GM21717 (cell line): ENCODE data around the gene SMAD3.
A peak's percentile ranks its signal among the peaks of the same experiment; 100 is the strongest.

Source experiments
- ATAC-seq: cut with Tn5 transposase; IDR thresholded peaks from one replicate; pipeline ENCODE4 v1.9.1; 2021; ENCODE audit warnings: mild to moderate bottlenecking, moderate library complexity; ENCODE audit not compliant: unreplicated experiment

Gene SMAD3

DNA sequence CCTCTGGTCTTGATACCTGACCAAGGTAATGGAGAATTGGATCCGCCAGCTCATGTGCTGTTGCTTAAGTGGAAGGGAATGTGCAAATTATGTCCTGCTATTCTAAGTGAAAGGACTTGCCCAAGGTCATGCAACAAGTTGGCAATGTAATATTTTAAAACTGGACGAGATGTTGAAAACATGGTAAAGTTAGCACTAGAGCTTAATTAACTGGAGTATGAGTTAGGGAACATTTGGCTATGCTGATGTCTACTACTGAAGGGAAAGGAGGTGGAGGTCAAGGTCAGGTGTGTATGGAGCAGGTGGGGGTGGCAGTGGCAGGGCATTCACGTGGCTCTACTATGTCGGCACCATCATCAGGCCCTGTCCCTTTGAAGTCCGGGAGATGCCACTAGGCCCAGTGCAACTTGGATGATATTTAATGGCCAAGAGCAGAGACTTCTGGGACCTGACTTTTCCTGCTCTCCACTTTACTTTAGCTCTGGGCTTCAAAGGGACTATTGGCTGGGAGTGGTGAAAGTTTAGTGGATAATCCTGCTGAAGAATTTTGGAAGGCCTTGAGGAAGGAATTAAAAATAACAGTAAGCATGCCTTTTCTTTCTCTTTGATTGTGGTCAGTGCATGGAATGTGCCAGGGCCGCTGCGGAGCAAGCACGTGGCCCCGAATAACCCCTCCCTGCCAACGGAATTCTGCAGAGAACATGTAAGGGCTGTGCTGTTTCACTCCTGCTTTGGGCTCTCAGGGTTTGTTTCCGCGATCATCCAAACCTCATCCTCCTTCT, 14.9 kb downstream of the SMAD3 start:
- no peak for ATAC-seq

DNA sequence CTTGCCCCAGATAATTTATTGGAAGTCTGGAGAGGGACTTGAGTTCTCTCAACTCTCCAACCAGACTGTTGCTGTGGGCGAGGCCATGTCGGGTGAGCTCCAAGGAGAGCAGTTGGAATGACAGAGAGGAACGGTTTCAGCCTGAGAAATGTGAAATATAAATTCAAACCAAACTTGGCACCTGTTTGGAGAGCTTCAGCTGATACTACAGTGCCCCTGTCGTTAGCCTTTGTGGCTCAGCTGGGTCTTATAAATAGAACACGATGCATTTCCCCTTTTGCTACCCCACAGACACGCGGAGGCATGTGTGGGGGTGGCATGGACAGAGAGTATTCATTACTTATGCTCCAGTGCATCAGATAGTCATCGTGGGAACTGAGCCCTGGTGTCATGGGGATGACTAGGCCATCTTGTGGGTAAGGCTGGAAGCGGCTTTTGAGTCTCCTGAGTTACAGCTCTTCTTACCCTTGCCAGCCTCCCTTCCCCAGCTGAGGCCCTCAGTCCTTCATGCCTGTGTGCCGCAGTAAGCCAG, 15.6 kb downstream of the SMAD3 start:
- peak; percentile 37 for ATAC-seq

DNA sequence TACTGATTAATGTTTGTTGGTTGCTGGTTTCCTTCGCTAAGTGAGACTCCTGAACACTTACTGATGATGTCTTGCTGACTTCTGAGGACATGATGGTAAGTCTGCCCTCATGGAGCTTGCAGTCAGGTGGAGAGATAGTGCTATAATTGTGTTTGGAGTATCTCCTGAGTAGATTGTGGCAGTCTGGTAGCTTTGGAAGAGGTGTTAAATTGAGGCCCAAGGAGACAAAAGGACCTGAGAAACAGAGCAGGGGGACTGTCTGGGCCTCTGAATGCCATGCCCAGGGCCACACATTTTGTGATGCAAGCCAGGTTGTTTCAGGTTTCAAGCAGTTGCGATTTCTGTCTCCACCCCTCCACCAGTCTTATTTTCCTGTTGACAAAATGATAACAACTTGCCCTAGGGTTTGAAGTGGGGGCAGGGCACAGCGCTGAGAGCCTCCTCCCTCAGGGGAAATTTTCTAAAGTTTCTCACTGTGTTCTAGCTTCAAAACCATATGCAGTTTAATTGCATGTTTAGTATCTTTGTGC, 16.7 kb downstream of the SMAD3 start:
- ATAC-seq = no peak

DNA sequence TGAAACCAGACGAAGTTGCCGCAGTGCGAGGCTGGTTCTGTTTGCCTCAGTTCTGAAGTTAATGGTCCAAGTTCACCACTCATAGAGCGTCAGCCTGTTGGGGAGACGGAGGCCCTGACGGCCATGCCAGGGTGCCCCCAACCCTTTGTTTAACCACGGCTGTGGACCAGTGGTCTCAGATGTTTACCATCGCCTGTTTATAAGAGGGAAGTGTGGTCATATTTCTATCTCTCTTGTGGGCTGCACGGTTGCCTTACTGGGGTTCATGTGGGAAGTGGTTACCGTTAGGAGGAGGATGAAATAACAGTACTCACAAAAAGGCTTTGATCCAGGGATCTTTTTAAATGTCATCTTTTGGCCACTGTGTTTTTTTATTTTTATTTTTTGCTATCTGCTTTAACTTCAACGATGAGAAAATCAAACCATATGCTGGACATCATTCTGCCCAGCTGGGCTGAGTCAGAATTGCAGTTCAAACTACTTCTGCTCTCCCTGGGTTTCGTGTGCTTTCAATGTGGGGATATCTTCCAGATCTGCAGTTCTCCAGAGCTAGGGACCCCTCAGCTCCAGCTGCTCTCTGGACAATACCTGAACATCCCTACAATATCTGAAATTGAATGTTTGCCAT, 17.8 kb downstream of the SMAD3 start:
- ATAC-seq = no peak

DNA sequence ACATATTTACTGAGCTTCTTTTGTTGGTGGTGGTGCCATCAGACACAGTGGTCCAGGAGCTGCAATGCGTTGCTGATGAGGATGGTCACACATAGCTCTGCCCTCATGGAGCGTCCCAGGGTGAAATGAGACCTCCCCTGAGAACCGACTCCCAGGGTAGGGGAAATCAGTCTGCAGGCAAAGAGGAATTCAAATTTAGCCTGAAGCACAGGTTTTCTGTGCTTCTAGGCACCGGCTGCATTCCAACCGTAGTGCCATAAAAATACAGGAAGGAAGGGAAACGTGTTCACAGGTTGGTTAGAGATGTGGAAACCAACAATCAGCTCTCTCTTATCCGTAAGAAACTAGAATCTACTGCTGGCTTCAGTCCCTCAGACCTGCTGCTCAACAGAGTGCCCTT, 19.2 kb downstream of the SMAD3 start:
- no peak for ATAC-seq

DNA sequence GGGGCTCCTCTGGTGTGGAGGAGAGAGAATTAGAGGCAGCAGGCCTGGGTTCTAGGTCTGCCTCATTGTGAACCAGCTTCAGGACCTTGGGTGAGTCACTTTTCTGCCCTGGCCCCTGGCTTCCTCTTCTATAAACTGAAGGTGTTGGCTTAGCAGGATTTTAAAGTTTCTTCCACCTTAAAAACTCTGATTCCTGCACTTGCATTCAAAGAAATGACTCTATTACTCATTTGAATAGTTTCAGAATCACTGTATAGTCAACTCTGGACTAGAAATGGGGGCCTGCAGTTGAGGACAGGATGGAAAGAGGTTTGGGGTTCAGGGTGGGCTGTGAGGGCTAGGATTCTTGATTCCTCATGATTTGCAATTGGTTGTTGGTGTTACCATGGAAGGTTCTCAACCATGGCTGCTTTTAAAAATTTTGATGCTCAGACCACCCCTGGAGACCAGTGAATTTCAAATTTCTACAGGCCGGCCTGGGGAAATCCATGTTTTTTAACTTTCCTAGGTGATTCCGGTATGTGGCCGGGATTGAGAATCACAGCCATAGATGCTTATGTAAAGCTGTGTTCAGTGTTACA, 19.9 kb downstream of the SMAD3 start:
- peak; percentile 23 for ATAC-seq

DNA sequence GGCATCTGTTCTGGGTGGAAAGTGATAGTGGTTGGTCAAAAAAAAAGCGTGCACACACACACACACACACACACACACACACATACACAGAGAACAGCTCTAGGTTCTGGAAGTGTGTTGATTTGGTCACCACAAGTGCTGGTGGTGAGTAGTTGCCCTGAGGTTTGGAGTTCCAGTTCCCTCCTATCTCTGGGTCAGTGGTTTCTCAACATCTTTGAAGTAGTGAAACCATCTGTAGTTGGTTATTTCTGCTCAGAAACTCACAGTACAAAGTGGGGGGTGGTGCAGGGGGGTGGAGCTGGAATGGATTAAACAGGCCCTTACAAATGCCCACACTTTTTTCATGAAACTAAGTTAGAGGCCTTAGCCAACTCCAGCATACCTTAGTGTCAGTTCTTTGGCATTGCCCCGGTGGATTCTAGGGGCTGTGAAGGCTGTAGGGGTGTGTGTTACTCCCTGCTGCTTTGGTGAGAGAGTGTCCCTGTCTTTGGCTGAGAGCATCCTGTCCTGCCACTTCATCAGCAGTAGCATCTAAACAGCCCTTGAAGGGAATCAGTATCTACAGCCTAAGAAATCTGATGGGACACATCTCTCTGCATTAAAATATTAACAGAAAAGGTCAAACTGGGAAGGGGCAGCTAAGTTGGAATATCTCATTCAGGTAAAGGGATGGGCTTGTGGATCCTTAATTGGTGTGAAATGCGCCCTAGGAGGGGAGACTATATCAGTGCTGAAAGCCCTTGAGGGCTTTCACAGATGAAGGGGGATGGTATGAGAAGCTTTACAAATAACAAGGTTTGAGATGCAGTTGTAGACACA, 20.6 kb downstream of the SMAD3 start:
- peak; percentile 40 for ATAC-seq

DNA sequence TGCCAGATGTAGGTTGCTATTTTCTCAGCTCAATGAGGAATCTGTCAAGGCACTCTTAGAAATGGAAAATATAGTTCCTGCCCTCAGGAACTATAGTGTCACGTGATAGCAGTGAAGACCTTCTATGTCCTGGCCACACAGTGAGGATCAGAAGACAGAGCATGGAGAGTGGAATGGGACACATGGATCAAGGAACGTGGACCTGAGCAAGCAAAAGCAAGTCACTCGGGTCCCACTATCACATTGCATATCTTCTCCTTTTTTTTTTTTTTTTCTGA, 21.2 kb downstream of the SMAD3 start:
- no peak for ATAC-seq

DNA sequence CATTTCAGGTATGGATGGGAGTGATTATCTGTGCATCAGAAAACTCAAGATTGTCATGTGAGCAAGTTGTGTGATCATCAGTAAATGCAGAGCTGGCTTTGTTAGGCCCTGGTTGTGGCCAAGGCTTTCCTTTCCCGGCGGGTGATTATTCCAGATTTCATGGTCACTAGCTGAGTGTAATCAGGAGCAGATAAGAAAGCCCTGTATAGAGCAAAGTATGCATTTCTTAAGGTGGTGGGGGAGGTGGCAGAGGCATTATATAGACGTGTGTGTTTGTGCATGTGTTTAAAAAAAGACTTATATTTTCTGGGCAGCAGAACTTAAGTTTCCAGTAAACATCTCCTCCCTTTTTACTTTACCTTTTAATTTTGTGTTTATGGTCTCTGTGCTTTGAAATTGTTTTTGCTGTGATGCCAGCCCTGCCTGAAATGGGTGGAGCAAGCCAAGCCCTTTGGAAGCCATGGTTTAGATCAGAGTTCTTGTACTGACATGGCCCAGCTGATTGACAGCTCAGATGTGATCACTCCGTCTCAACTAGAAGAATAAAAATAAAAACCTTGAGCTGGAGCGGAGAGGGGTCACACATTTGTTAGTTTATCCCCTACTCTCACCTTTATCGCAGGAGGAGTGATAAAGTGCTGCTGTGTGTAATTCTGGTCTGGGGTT, 22.2 kb downstream of the SMAD3 start:
- no peak for ATAC-seq

DNA sequence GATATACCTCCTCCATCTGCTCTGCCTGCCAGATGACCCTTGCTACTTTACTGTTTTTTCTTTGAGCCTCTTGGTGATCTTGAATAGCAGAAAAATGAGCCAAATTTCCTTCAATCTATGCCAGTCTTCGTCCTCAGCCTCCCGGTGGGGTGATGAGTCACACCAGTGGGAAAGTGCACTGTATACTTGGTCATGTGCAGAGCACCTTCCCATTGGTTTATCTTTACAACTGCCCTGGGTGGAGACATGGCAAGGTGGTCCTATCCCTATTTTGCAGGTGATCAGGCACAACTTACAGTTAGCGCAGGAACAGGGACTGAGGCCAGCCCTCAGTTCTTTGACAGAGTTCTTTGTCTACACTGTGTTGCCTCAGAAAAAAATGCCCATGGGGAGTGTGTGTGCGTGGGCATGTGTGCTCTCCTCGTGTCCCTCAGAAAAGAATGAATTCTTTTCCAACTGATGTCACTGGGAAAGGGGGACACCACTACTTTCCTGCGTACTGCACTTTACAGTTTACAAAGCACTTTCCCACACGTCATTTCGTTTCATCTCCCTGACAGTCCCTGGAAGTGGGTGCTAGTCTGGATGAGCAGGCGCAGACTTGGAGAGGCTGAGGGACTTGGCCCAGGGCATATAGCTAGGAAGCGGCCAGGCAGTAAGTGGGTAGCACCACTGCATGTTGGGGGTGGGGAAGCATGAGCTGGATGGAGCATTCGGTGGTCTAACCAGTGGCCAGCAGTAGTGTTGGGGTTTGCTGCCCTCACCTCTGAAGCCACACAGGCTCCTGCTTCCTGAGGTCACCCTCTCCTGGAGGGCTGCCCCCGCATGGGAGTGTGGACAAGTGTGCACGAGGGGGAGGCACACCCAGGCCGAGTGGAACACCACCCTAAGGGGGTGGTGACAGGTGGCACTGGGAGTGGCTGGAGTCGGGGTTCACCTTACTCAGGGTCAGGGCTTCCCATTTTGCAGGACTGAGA, 24.1 kb downstream of the SMAD3 start:
- ATAC-seq = no peak

DNA sequence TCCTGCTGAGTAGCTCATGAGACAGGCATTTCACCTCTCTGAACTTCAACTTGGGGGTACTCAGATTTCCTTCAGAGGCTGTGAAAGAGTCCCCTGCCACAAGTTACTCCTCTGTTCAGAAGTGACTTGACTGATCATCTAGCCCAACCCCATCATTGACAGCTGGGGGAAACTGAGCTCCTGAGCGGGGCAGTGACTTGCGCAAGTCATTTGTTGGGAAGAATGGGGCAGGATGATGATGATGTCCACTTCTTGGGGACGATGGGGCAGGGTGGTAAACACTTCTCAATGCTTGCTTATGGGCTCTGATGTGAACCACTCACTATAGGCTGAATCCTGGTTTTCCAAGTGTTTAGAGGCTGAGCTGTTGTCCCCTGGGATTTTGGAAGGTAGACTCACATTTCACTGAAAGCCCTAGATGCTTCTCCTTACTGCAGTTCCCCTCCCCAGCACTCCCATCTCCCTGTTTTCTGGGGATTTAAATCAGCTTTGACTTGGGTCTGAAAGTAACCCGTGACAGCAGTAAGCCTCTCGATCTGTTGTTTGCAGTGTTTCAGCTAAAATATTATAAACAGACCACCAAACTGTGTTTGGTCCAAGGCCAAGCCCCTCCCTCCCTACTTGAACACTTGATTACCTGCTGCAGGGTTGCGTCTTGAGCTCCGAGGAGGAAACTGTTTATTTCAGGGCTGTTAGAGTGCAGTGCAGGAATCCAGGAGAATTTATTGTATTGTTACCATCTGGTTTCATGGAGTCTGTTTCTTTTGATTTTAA, 25.1 kb downstream of the SMAD3 start:
- no peak for ATAC-seq

DNA sequence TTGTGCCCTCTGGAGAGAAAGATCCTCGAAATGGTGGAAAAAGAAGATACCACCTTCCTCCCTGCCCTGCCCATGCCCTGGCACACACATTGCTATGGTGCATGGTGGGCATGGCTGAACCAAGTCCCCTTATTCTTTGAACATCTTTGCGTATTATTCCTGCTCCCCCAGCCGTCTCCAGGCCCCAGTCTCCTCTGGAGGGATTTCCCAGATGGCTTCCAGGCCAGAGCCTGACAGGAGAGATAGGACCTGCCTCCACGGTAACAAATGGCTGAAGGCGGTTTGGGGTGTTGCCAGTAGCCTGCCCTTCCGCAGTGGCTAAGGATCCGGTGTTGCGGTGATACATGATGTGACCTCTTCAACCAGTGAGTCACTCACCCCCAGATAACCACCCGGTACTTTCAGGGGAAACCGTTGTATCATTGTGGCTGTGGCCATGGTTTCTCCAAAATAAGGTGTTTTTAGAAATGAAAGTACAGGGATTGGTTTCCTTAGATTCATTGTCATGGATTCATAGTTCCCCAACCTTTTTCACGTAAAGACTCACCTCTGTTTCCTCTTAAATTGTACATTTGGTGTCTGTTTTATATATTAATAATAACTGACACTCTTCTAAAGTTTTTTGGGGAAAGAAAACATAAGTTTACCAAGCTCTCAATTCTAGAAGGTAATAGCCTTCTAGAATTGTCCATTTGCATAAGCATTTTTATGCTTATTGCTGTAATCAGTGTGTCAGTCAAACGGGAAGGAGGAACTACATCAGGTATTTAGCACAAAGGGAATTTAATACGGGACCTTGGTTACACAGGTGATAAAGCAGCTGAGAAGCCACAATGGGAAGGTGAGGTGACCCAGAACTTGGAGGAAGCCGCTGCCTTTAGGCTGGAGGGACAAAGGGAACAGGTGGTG, 25.9 kb downstream of the SMAD3 start:
- peak; percentile 50 for ATAC-seq

DNA sequence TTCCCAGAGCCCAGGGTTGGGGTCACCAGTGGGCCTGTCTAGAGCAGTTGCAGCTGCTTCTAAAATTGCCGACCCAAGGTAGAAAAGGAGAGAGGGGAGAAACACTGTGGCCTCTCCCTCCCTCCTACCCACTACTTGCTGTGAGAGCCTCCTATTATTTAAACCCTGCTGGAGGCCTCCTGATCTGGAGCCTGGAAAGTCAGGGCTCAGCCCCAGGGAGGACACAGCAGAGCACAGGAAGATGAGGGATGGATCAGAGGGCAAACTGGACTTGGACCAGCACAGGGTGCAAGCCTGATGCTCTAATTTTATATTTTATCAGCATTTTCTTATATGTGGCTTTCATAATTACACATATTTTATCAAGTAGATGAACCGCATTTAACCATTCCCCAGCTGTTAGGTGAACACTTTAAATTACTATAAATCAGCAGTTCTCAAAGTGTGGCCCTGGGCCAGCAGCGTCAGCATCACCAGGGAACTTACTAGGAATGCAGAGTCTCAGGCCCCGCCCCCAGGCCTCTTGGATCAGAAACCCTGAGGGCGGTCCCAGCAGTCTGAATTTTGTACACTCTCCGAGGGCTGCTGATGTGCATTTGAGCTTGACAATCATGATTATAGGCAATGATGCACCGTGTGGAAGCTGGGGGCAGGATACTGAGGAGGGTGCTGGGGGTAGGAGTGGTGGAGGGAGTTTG, 26.7 kb downstream of the SMAD3 start:
- no peak for ATAC-seq

DNA sequence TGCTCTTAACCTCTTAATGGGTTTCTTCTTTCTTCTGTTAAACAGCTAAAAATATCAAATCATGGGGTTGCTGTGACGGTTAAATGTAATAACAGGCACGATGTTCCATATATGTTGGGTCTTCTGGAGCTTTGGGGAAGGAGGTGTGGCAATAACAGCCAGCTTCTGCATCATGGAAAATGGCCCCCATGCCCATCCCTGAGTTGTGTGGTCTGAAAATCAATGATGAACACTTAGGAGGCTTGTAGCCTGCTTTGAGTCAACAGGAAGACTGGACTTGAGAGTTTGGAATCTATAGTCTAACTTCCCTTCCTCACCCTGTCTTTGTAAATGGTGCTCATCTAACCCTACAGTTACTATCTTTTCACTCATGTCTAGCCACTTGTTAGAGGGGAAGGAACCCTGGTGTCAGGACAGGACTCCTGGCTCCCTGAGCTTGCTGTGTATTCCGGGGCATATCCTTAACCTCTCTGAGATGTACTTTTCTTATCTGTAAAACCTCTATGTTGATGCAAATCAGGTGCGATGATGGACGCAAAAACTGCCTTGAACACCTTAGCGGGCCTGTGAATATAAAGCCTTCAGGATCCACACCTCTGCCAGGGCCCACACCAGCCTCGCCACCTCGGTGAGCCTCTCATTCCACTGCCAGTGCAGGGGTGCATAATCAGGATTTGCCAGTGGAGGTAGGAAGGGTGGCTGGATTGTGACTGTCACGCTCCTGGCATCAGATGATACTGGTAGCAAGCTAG, 27.5 kb downstream of the SMAD3 start:
- ATAC-seq = no peak

DNA sequence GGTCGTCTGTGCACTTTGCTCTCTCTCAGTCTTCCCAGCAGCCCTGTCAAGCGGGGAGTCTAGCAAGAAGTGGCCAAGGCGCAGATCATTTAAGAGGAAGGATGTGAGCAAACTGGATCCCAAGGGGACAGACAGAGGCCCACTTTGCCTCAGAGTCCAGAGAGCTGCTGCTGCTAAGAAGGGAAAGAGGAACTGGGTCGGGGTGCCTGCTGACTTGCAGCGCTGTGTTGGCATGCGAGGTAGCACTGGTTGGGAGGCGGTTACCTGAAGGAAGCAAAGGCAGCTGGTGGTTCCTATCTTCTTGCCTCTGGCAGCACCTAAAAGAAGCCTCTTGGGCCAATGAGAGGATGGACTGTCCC, 28.1 kb downstream of the SMAD3 start:
- ATAC-seq = peak; percentile 45

DNA sequence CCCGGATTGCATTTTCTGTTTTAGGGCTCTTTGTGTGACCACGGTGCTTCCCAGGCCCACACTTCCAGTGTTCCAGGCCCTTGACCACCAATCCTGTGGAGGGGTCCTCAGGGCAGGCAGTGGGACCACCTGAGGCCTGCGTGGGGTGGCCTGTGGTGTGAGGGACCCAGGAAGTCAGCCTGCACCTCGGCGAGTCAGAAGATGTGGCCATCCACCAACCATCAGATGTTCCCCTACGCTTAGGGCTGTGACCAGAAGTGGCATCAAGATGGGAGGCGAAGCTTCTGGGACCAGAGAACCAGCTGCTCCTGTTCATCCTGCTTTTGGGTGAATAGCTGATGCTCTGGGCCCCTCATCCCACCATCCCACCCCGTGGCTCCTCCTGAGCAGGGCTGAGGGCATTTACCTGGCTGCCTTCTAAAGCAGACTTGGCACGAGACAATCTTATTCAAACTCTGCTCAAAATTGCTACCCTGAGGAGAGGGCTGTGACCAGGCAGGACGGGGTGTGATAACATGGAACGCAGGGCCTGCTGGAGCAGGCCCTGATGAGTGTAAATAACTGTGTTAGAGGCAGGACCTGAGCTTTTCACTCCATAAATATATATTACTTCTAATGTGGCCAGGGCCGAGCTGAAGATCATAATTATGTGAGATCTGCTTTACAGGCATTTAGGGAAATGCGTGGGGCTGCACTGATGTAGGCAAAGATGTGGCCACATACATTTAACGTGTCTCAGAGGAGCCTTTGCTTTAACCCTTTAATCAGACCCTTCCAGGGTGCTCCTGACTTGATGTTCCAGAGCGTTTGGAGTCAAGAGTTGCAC, 28.8 kb downstream of the SMAD3 start:
- no peak for ATAC-seq
